ENCODE data around the gene LSAMP. TPM values are rescaled to one million over a fixed set of nuclear protein-coding genes. Genes with fewer than 3 reads are reported as not detected.
A peak's percentile ranks its signal among the peaks of the same experiment; 100 is the strongest.

The LSAMP gene
- total RNA-seq, 1 experiment from 2014 or later = not detected

- Mint-ChIP-seq H3K27ac (ENCODE audit: low read depth, unreplicated experiment) (peak overlapping the region; percentile 73), H3K36me3 (ENCODE audit: insufficient read depth, unreplicated experiment) (no peaks in the 10 kb centered on the region), H3K4me3 (ENCODE audit: unreplicated experiment) (no peak overlapping the region), H3K27me3 (ENCODE audit: insufficient read depth, unreplicated experiment) (no peaks in the 10 kb centered on the region), H3K4me1 (ENCODE audit: insufficient read depth, unreplicated experiment) (peaks cover 15% of the 10 kb centered on the region), H3K9me3 (ENCODE audit: unreplicated experiment) (no peaks in the 10 kb centered on the region)
- POLR2A ChIA-PET = interaction anchor here (0.6 to 2.2 kb wide), 7 partner anchors 8 to 47 kb away, joined by 3 to 10 read pairs (median 3); no protein-coding TSS in a partner anchor
- intact Hi-C loops (cut with micrococcal nuclease) = no loop called here
- TF ChIP-seq CTCF (IDR thresholded peaks at IDR 0.05; ENCODE audit: unreplicated experiment) = no peak
- DNase-seq (ENCODE audit: unreplicated experiment) = no peak
- CTCF ChIA-PET = no interaction called here
- no TSS peak for BruUV-seq (replicated peaks)
Observed at GRCh38 chr3:116037954-116038911, 407.1 kb downstream of the LSAMP start.

- ChIA-PET POLR2A (no interaction called here), CTCF (no interaction called here)
- Mint-ChIP-seq H3K27ac (ENCODE audit: low read depth, unreplicated experiment) (no peak overlapping the region), H3K36me3 (ENCODE audit: insufficient read depth, unreplicated experiment) (no peaks in the 10 kb centered on the region), H3K9me3 (ENCODE audit: unreplicated experiment) (no peaks in the 10 kb centered on the region), H3K27me3 (ENCODE audit: insufficient read depth, unreplicated experiment) (no peaks in the 10 kb centered on the region), H3K4me1 (ENCODE audit: insufficient read depth, unreplicated experiment) (peaks cover 15% of the 10 kb centered on the region), H3K4me3 (ENCODE audit: unreplicated experiment) (no peak overlapping the region)
- intact Hi-C loops (cut with micrococcal nuclease) = no loop called here
- TF ChIP-seq CTCF (IDR thresholded peaks at IDR 0.05; ENCODE audit: unreplicated experiment) = no peak
- DNase-seq (ENCODE audit: unreplicated experiment) = no peak
- no TSS peak for BruUV-seq (replicated peaks)
Observed at GRCh38 chr3:116035429-116035828, 409.9 kb downstream of the LSAMP start.

- no peak for TF ChIP-seq CTCF (IDR thresholded peaks at IDR 0.05; ENCODE audit: unreplicated experiment)
- intact Hi-C loops (cut with micrococcal nuclease) = no loop called here
- BruUV-seq (replicated peaks) = no TSS peak
- Mint-ChIP-seq H3K4me3 (ENCODE audit: unreplicated experiment) (no peak overlapping the region), H3K4me1 (ENCODE audit: insufficient read depth, unreplicated experiment) (peaks cover 15% of the 10 kb centered on the region), H3K27me3 (ENCODE audit: insufficient read depth, unreplicated experiment) (no peaks in the 10 kb centered on the region), H3K9me3 (ENCODE audit: unreplicated experiment) (no peaks in the 10 kb centered on the region), H3K27ac (ENCODE audit: low read depth, unreplicated experiment) (no peak overlapping the region), H3K36me3 (ENCODE audit: insufficient read depth, unreplicated experiment) (no peaks in the 10 kb centered on the region)
- ChIA-PET CTCF (no interaction called here), POLR2A (no interaction called here)
- DNase-seq (ENCODE audit: unreplicated experiment) = no peak
Observed at GRCh38 chr3:116034794-116035193, 410.5 kb downstream of the LSAMP start.

GRCh38 chr3:116034086-116034485 is 411.2 kb downstream of the LSAMP start:
- ChIA-PET CTCF (interaction anchor here (0.5 kb wide), 1 partner anchor 346 kb away, joined by 3 read pairs; no protein-coding TSS in a partner anchor), POLR2A (no interaction called here)
- Mint-ChIP-seq H3K27ac (ENCODE audit: low read depth, unreplicated experiment) (no peak overlapping the region), H3K4me3 (ENCODE audit: unreplicated experiment) (no peak overlapping the region), H3K36me3 (ENCODE audit: insufficient read depth, unreplicated experiment) (no peaks in the 10 kb centered on the region), H3K9me3 (ENCODE audit: unreplicated experiment) (no peaks in the 10 kb centered on the region), H3K27me3 (ENCODE audit: insufficient read depth, unreplicated experiment) (no peaks in the 10 kb centered on the region), H3K4me1 (ENCODE audit: insufficient read depth, unreplicated experiment) (peaks cover 10% of the 10 kb centered on the region)
- no TSS peak for BruUV-seq (replicated peaks)
- intact Hi-C loops (cut with micrococcal nuclease) = no loop called here
- TF ChIP-seq CTCF (IDR thresholded peaks at IDR 0.05; ENCODE audit: unreplicated experiment) = no peak
- no peak for DNase-seq (ENCODE audit: unreplicated experiment)

Measured in MCF 10A (cell line).